Measurements from ENCODE around the gene FNDC3B. TPM values are rescaled to one million over a fixed set of nuclear protein-coding genes. Genes with fewer than 3 reads are reported as not detected.

FNDC3B gene
- total RNA-seq, 1 experiment from 2014 or later: 149 TPM

DNA sequence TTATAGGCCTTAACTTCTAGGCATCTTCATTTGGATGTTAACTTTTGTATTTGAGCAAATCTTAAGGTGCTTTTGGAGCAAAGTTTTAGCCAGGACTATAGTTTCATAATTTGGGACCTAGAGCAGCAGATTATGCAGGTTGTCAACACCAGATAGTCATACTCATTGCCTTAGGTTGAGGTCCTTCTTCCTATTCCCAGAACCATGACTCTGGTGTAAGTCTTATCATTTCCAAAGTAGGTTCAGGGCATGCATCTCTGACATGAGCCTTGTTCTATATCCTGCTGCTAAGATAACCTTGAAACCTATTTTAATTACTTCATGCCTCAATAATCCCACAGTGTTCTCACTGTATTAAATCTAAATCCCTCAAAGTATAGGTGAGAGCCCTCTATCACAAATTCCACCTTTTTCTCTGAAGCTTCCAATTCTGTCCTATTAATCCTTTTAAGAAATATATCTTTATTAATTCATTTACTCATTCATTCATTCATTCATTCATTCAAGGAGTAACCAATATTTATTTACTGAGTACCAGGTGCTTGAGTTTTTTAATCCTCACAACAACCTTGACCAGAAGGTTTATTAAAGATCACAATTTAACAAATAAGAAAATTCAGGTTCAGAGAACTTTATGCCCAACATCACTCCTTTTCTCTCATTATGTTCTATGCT, 2.7 kb upstream of the FNDC3B start:
- TF ChIP-seq, protein P1, sequence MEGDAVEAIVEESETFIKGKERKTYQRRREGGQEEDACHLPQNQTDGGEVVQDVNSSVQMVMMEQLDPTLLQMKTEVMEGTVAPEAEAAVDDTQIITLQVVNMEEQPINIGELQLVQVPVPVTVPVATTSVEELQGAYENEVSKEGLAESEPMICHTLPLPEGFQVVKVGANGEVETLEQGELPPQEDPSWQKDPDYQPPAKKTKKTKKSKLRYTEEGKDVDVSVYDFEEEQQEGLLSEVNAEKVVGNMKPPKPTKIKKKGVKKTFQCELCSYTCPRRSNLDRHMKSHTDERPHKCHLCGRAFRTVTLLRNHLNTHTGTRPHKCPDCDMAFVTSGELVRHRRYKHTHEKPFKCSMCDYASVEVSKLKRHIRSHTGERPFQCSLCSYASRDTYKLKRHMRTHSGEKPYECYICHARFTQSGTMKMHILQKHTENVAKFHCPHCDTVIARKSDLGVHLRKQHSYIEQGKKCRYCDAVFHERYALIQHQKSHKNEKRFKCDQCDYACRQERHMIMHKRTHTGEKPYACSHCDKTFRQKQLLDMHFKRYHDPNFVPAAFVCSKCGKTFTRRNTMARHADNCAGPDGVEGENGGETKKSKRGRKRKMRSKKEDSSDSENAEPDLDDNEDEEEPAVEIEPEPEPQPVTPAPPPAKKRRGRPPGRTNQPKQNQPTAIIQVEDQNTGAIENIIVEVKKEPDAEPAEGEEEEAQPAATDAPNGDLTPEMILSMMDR (IDR thresholded peaks at IDR 0.05; ENCODE audit: unreplicated experiment): no peak
- POLR2A ChIA-PET: interaction anchor here (0.7 to 1.2 kb wide), 2 partner anchors 23 to 165 kb away, joined by 3 read pairs; no protein-coding TSS in a partner anchor
- Mint-ChIP-seq H3K4me1 (ENCODE audit: insufficient read depth, unreplicated experiment) (peaks cover 8% of the 10 kb centered on the region), H3K4me3 (ENCODE audit: unreplicated experiment) (no peak overlapping the region), H3K27ac (ENCODE audit: low read depth, unreplicated experiment) (no peak overlapping the region), H3K36me3 (ENCODE audit: insufficient read depth, unreplicated experiment) (peaks cover 14% of the 10 kb centered on the region), H3K9me3 (ENCODE audit: unreplicated experiment) (peaks cover 7% of the 10 kb centered on the region), H3K27me3 (ENCODE audit: insufficient read depth, unreplicated experiment) (no peaks in the 10 kb centered on the region)
- no peak for DNase-seq (ENCODE audit: unreplicated experiment)
- no TSS peak for BruUV-seq (replicated peaks)
- intact Hi-C loops (cut with micrococcal nuclease): loop anchor here (5.0 to 10.0 kb wide), 2 partner anchors 102 to 389 kb away; no protein-coding TSS in a partner anchor
- CTCF ChIA-PET: interaction anchor here (0.6 to 1.6 kb wide), 4 partner anchors 296 to 583 kb away, joined by 3 to 8 read pairs (median 4); no protein-coding TSS in a partner anchor

DNA sequence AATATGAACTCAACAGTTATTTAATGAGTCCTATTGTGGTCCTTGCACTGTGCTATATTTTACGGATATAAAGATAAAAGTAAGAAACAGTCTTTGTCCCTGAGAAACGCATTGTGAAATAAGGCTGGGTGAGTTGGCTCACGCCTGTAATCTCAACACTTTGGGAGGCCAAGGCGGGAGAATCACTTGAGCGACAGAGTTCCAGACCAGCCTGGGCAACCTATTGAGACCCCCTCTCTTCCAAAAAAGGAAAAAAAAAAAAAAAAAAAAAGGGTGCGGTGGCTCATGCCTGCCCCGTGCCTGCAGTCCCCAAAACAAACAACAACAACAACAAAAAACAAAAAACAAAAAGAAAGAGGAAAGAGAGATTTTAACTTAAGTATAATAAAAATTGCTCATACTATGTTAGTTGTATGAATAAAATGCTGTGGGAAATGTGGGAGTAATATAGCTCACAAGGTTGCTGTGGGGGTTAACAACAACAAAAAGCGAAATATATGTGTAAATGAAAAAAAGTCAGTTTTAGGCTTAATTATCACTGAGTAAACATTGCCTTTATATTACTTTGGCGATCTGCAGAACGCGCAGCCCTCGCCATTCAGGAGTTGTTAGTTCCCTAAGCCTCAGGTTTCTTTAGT, 461 bp upstream of the FNDC3B start:
- TF ChIP-seq, protein P1 (IDR thresholded peaks at IDR 0.05; ENCODE audit: unreplicated experiment): no peak
- H3K4me1 Mint-ChIP-seq (ENCODE audit: insufficient read depth, unreplicated experiment): peaks cover 20% of the 10 kb centered on the region
- H3K36me3 Mint-ChIP-seq (ENCODE audit: insufficient read depth, unreplicated experiment): peaks cover 24% of the 10 kb centered on the region
- ChIA-PET CTCF (interaction anchor here (0.5 to 0.8 kb wide), 4 partner anchors 65 to 302 kb away, joined by 3 read pairs; no protein-coding TSS in a partner anchor), POLR2A (interaction anchor here (0.6 to 3.7 kb wide), 33 partner anchors 9 to 589 kb away, joined by 3 to 22 read pairs (median 3); partner anchors contain the start of gene PLD1)
- peak overlapping the region; percentile 84 for H3K27ac Mint-ChIP-seq (ENCODE audit: low read depth, unreplicated experiment)
- no TSS peak for BruUV-seq (replicated peaks)
- peak overlapping the region; percentile 95 for H3K4me3 Mint-ChIP-seq (ENCODE audit: unreplicated experiment)
- peak; percentile 49 for DNase-seq (ENCODE audit: unreplicated experiment)
- no peaks in the 10 kb centered on the region for H3K9me3 Mint-ChIP-seq (ENCODE audit: unreplicated experiment)
- intact Hi-C loops (cut with micrococcal nuclease): loop anchor here (1.0 to 10.0 kb wide), 3 partner anchors 104 to 392 kb away; no protein-coding TSS in a partner anchor
- H3K27me3 Mint-ChIP-seq (ENCODE audit: insufficient read depth, unreplicated experiment): no peaks in the 10 kb centered on the region

DNA sequence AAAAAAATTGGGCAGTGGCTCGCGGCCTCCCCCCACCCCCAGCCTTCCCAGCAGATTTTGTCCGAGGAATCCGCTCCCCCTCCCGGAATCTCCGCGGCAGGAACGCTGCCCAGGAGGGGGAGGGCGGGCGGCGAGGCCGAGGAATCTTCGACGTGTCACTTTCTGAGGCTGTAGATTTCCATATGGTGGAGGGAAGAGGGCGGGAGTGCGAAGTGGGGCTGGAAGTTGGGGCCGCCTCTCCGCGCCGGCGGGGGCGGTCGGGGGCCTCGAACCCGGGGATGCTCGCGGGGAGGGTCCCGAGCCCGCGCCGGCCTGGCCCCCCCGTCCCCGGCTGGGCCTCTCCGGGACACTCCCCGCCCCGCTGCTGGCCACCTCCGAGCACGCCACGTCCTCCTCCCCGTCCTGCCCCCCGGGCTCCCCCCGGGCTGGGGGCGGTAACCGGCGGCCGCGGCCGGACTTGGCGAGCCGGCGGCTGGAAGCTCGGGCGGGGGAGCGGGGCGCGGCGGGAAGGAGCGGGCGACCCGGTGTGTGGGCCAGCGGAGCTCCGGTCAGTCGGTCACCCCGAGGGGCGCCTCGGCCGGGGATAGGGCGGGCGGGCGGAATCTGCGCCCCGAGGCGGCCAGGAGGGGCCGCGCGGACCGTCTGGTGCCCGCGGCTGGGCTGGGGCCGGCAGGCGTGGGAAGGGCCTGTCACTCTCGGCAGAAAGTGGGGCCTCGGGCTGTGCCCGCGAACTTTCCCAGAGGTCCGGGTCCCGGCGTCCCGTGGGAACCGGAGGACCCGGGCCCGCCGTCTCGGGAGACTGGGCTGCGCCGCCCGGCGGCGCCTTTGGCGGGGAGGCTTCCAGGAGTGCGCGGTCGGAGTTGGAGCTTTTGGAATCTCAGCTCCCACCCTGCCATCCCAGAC, 951 bp downstream of the FNDC3B start:
- H3K4me1 Mint-ChIP-seq (ENCODE audit: insufficient read depth, unreplicated experiment): peaks cover 32% of the 10 kb centered on the region
- intact Hi-C loops (cut with micrococcal nuclease): loop anchor here (1.0 to 5.0 kb wide), 5 partner anchors 62 to 292 kb away; no protein-coding TSS in a partner anchor
- H3K27ac Mint-ChIP-seq (ENCODE audit: low read depth, unreplicated experiment): peak overlapping the region; percentile 90
- peaks cover 24% of the 10 kb centered on the region for H3K36me3 Mint-ChIP-seq (ENCODE audit: insufficient read depth, unreplicated experiment)
- no TSS peak for BruUV-seq (replicated peaks)
- no peaks in the 10 kb centered on the region for H3K27me3 Mint-ChIP-seq (ENCODE audit: insufficient read depth, unreplicated experiment)
- peak overlapping the region; percentile 95 for H3K4me3 Mint-ChIP-seq (ENCODE audit: unreplicated experiment)
- ChIA-PET POLR2A (interaction anchor here (0.6 to 4.5 kb wide), 25 partner anchors 12 to 294 kb away, joined by 3 to 39 read pairs (median 5); partner anchors contain the start of gene PLD1), CTCF (interaction anchor here (1.1 to 1.4 kb wide), 2 partner anchors 51 to 88 kb away, joined by 3 to 4 read pairs; no protein-coding TSS in a partner anchor)
- DNase-seq (ENCODE audit: unreplicated experiment): peak; percentile 80
- H3K9me3 Mint-ChIP-seq (ENCODE audit: unreplicated experiment): no peaks in the 10 kb centered on the region
- TF ChIP-seq, protein P1 (IDR thresholded peaks at IDR 0.05; ENCODE audit: unreplicated experiment): no peak
